Type B pancreatic cell (in vitro differentiated cells): Measurements from ENCODE around the gene MAPK10. TPM values are rescaled to one million over a fixed set of nuclear protein-coding genes. Genes with fewer than 3 reads are reported as not detected.

Source experiments
- DNase-seq: peaks from one replicate; pipeline ENCODE4 v3.0.0; 2021; ENCODE audit warnings: mixed read lengths; ENCODE audit not compliant: unreplicated experiment; ENCODE audit errors: extremely low spot score
- H3K27ac Mint-ChIP-seq: 2 replicates; pipeline ENCODE4 v1.8.0; 2021; ENCODE audit warnings: mild to moderate bottlenecking, mixed read lengths
- H3K27me3 Mint-ChIP-seq: 2 replicates; pipeline ENCODE4 v1.8.0; 2021; ENCODE audit warnings: mixed read lengths
- H3K36me3 Mint-ChIP-seq: 2 replicates; pipeline ENCODE4 v1.8.0; 2021; ENCODE audit warnings: mixed read lengths
- H3K4me1 Mint-ChIP-seq: one replicate; pipeline ENCODE4 v1.8.0; 2021; ENCODE audit warnings: mixed read lengths; ENCODE audit not compliant: unreplicated experiment
- H3K4me3 Mint-ChIP-seq: 2 replicates; pipeline ENCODE4 v1.8.0; 2021; ENCODE audit warnings: mild to moderate bottlenecking, mixed read lengths
- H3K9me3 Mint-ChIP-seq: 2 replicates; pipeline ENCODE4 v1.8.0; 2021; ENCODE audit warnings: mixed read lengths
- total RNA-seq: library from RNA; stranded (reverse); gene quantifications from 2 replicates; pipeline ENCODE4 v1.2.1, GENCODE V29; 2021; ENCODE audit warnings: low replicate concordance
- TF ChIP-seq, protein P1 (sequence below): fragments of 200-600 bp; sonication (generic); conservative IDR thresholded peaks from 2 replicates; pipeline ENCODE4 v1.5.0; 2021; ENCODE audit warnings: antibody characterized with exemption, mild to moderate bottlenecking

MAPK10 gene
- total RNA-seq, 1 donor from 2014 or later: 19.1 TPM

DNA sequence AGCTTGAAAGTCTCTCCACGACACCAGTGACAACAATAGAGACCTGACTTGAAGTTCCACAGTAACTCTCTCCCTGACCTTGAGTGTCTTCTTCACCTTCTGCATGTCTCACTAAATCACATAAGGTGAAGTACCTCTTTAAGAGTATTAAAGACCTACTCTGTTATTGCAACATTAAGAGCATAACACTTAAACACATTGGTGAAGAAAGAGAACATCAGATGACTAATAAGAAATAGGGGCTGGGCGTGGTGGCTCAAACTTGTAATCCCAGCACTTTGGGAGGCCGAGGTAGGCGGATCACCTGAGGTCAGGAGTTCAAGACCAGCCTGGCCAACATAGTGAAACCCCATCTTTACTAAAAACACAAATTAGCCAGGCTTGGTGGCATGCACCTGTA is 33.9 kb upstream of the MAPK10 start:
- Mint-ChIP-seq H3K4me1 (peaks cover 7% of the 10 kb centered on the region), H3K27me3 (peaks cover 3% of the 10 kb centered on the region), H3K9me3 (no peaks in the 10 kb centered on the region), H3K27ac (no peak overlapping the region), H3K4me3 (no peak overlapping the region), H3K36me3 (no peaks in the 10 kb centered on the region)
- DNase-seq: no peak
- TF ChIP-seq, protein P1, sequence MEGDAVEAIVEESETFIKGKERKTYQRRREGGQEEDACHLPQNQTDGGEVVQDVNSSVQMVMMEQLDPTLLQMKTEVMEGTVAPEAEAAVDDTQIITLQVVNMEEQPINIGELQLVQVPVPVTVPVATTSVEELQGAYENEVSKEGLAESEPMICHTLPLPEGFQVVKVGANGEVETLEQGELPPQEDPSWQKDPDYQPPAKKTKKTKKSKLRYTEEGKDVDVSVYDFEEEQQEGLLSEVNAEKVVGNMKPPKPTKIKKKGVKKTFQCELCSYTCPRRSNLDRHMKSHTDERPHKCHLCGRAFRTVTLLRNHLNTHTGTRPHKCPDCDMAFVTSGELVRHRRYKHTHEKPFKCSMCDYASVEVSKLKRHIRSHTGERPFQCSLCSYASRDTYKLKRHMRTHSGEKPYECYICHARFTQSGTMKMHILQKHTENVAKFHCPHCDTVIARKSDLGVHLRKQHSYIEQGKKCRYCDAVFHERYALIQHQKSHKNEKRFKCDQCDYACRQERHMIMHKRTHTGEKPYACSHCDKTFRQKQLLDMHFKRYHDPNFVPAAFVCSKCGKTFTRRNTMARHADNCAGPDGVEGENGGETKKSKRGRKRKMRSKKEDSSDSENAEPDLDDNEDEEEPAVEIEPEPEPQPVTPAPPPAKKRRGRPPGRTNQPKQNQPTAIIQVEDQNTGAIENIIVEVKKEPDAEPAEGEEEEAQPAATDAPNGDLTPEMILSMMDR: no peak

DNA sequence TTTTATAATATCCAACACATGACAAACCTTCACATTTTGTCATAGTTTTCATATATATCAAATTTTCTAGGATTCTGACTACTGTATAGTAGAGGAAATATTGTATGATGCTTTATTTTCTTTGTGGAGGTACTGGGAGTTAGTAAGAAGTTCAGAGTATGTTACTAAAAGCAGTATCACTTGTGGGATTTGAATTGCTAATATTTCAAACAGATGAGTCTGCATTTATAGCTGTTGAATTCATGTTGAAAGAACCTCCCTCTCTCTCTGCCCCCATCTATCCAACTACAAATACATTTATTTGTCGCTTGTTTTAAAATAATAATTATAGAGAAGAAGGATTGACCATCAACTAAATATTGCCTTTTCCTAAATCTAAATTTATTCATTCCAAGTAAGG is 29.8 kb upstream of the MAPK10 start:
- Mint-ChIP-seq H3K27ac (no peak overlapping the region), H3K27me3 (peaks cover 3% of the 10 kb centered on the region)

DNA sequence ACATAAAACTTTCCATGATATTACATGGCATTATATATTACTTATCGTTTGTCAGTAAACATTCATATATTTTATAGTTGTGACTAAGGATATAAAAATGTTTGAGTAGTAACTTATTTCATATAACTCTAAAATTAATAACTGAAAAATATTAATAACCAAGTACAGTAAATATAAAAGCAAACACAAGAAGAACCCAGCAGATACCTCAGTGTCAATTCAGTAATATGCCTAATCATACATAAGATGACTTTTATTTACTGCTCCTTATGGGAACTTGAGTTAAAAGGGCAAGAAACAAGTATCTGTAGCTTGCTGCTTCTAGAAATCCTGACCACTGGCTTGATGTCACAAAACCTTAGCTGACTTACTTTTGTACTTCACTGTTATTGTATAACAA is 28.4 kb upstream of the MAPK10 start:
- H3K27me3 Mint-ChIP-seq: peaks cover 3% of the 10 kb centered on the region
- no peaks in the 10 kb centered on the region for H3K36me3 Mint-ChIP-seq
- H3K27ac Mint-ChIP-seq: no peak overlapping the region
- DNase-seq: no peak
- no peaks in the 10 kb centered on the region for H3K9me3 Mint-ChIP-seq
- no peak overlapping the region for H3K4me3 Mint-ChIP-seq
- peaks cover 12% of the 10 kb centered on the region for H3K4me1 Mint-ChIP-seq
- TF ChIP-seq, protein P1: no peak

More for the DNA sequence above, 29.8 kb upstream of the MAPK10 start:
- H3K4me3 Mint-ChIP-seq: no peak overlapping the region
- DNase-seq: no peak
- H3K9me3 Mint-ChIP-seq: no peaks in the 10 kb centered on the region
- TF ChIP-seq, protein P1: no peak
- no peaks in the 10 kb centered on the region for H3K36me3 Mint-ChIP-seq
- H3K4me1 Mint-ChIP-seq: peaks cover 12% of the 10 kb centered on the region

DNA sequence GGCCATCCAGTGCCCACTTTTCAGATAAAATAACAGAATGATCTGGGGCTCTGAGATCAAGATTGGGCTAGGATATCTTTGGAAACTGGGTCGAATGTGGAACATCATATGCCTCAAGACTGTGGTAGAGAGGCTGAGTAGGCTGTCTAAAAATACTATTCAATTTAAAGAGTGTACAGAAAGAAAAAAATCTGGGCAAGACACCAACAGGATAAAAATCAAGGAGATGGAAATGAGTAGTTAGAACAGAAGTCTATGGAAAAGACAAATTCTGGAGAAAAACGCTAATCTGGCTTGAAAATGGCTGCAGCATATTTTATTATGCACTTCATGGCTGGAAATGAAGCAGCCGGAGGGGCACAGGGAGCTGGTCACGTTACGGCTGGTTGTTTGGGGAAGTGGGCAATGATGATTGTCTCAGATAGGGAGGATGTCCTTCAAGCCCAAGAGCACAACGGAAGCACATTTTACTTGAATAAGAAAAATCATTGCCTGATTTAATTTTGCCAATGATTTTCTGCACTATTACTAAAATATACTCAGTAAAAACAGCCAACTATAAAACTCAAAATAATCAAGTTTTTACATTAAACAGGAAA is 27.1 kb upstream of the MAPK10 start:
- DNase-seq: no peak
- no peaks in the 10 kb centered on the region for H3K9me3 Mint-ChIP-seq
- no peak overlapping the region for H3K4me3 Mint-ChIP-seq
- H3K27ac Mint-ChIP-seq: no peak overlapping the region
- H3K36me3 Mint-ChIP-seq: no peaks in the 10 kb centered on the region
- no peaks in the 10 kb centered on the region for H3K27me3 Mint-ChIP-seq
- TF ChIP-seq, protein P1: no peak
- H3K4me1 Mint-ChIP-seq: peaks cover 12% of the 10 kb centered on the region

DNA sequence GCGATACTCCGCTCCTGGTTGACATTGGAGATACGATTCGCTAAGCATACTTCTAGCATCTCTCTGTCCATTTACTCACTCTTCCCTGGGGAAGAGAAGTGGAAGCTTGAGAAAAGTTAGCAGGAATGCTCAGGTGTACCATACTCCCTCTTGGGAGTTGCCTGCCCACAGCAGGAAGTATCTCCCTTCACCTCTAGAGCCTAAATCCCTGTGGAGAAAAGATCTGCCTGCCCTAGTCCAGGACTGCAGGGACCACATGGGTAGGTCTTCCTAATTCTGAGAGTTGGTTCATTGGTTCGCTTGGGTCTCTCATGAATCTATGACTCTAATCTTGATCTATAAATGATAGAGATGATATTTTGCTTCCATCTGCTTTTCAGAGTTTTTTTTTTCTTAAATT is 26.3 kb upstream of the MAPK10 start:
- H3K4me3 Mint-ChIP-seq: no peak overlapping the region
- H3K27ac Mint-ChIP-seq: no peak overlapping the region
- no peaks in the 10 kb centered on the region for H3K27me3 Mint-ChIP-seq
- no peak for DNase-seq
- H3K9me3 Mint-ChIP-seq: peaks cover 5% of the 10 kb centered on the region
- TF ChIP-seq, protein P1: no peak
- peaks cover 5% of the 10 kb centered on the region for H3K4me1 Mint-ChIP-seq
- no peaks in the 10 kb centered on the region for H3K36me3 Mint-ChIP-seq

DNA sequence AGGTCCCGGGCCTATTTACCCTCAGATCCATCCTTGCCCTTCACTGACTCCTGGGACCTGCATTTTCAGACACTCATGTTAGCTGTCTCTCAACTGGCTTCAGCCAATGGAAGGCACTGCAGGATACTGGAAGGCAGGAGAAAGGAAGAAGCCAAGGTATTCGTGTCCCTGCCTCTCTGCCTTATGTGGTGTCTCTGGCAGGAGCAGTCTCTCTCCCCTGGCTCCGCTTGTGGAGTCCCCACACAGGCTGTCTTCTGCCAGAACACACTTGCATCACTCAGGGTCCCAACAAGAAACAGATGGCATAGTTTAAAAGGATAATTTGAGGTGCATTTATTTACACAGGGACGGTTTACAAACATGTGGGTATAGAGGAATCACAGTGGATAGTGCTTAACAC is 21.6 kb upstream of the MAPK10 start:
- H3K4me1 Mint-ChIP-seq: no peaks in the 10 kb centered on the region

More for the DNA sequence above, 21.6 kb upstream of the MAPK10 start:
- peaks cover 11% of the 10 kb centered on the region for H3K9me3 Mint-ChIP-seq
- TF ChIP-seq, protein P1: no peak
- H3K27ac Mint-ChIP-seq: no peak overlapping the region
- DNase-seq: no peak
- no peaks in the 10 kb centered on the region for H3K27me3 Mint-ChIP-seq
- H3K36me3 Mint-ChIP-seq: no peaks in the 10 kb centered on the region
- H3K4me3 Mint-ChIP-seq: no peak overlapping the region
